ENCODE measurements around the gene KRT17.
"Not testable (repeated sequence)": the region's sequence is repeated elsewhere in the genome, so short reads cannot be mapped to it uniquely, and the experiment has no call there.

The KRT17 gene

GRCh38 chr17:41627316-41628072, 3.1 kb upstream of the KRT17 start:
- TF ChIP-seq EZH2 (IDR thresholded peaks at IDR 0.05; ENCODE audit: borderline replicate concordance, low read depth, low read length, severe bottlenecking) (no peak), CTCF (IDR thresholded peaks at IDR 0.05; ENCODE audit: borderline replicate concordance, extremely low read depth, low read length, poor library complexity, severe bottlenecking) (no peak)

GRCh38 chr17:41626914-41627295, 2.5 kb upstream of the KRT17 start:
- not testable (repeated sequence) for DNase-seq; H3K4me1 ChIP-seq (ENCODE audit: insufficient read depth, low read length); H3K4me2 ChIP-seq (ENCODE audit: insufficient read depth, low read length); H3K79me2 ChIP-seq (ENCODE audit: insufficient read depth, low read length); H3K27ac ChIP-seq (ENCODE audit: low read length); H3K27me3 ChIP-seq (ENCODE audit: insufficient read depth, low read length, poor library complexity); H3K36me3 ChIP-seq (ENCODE audit: insufficient read depth, low read length); H3K9me3 ChIP-seq (ENCODE audit: insufficient read depth, low read length, severe bottlenecking); H3K4me3 ChIP-seq (ENCODE audit: low read depth in 1 of 2, low read length in 2 of 2); ATAC-seq (ENCODE audit: insufficient read depth, low read depth); H2AFZ ChIP-seq (ENCODE audit: low read depth, low read length); H3K9ac ChIP-seq (ENCODE audit: low read depth, low read length); H4K20me1 ChIP-seq (ENCODE audit: insufficient read depth, low read length)

More at GRCh38 chr17:41627316-41628072, 3.1 kb upstream of the KRT17 start:
- H3K79me2 ChIP-seq (ENCODE audit: insufficient read depth, low read length), result no peaks in the 10 kb centered on the region
- no peaks in the 10 kb centered on the region for H3K9me3 ChIP-seq (ENCODE audit: insufficient read depth, low read length, severe bottlenecking)
- no peaks in the 10 kb centered on the region for H3K36me3 ChIP-seq (ENCODE audit: insufficient read depth, low read length)
- DNase-seq, result no peak
- H4K20me1 ChIP-seq (ENCODE audit: insufficient read depth, low read length), result peaks cover 4% of the 10 kb centered on the region; the same call in 1 of the 2 replicates
- no peak overlapping the region for H3K4me2 ChIP-seq (ENCODE audit: insufficient read depth, low read length)
- no peaks in the 10 kb centered on the region for H3K4me1 ChIP-seq (ENCODE audit: insufficient read depth, low read length)
- no peak overlapping the region for H3K4me3 ChIP-seq (ENCODE audit: low read depth in 1 of 2, low read length in 2 of 2)
- no peak for ATAC-seq (ENCODE audit: insufficient read depth, low read depth)
- H3K27me3 ChIP-seq (ENCODE audit: insufficient read depth, low read length, poor library complexity), result no peaks in the 10 kb centered on the region
- H3K27ac ChIP-seq (ENCODE audit: low read length), result no peak overlapping the region
- H2AFZ ChIP-seq (ENCODE audit: low read depth, low read length), result no peak overlapping the region
- H3K9ac ChIP-seq (ENCODE audit: low read depth, low read length), result no peak overlapping the region

DNA sequence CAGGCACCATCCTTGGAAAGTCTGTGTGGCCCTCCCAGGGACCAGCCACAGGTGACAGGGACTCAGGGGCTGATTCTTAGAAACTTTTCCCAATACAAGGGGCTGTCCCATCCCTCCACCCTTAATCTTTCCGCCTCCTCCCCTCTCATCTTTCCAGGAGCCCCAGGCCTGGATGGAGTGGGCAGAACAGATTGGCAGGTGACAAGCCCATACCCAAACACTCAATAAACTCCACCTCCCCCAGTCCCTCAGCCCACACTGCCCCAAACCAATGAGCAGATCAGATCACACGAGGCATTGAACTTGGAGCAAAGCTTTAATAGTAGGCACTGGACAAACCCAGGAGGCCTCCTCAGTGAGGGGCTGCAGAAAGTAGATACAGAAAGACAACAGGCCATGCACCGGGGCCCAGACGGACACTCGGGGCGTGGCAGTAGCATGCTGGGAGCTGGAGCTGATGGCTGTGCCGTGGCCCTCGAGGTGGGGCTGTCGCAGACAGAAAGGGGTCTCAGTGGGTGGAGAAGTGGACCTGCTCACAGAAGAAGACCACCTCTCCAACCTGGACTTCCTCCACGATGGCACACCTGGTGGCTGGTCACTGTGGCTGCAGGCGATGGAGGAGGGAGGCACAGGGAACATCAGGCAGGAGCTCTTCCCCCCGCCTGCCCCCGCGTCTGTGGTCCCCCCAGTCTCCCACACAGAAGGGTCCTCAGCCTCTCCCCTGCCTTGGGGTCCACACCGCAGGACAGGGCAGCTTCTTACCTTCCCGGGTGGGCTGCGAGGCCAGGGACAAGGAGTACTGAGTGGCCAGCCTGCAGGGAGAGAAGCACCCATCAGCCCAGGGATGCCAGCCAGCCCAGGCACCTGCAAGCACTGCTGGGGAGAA, 1.9 kb upstream of the KRT17 start:
- not testable (repeated sequence) for H4K20me1 ChIP-seq (ENCODE audit: insufficient read depth, low read length); H3K79me2 ChIP-seq (ENCODE audit: insufficient read depth, low read length); H3K4me2 ChIP-seq (ENCODE audit: insufficient read depth, low read length); H3K9me3 ChIP-seq (ENCODE audit: insufficient read depth, low read length, severe bottlenecking); H3K36me3 ChIP-seq (ENCODE audit: insufficient read depth, low read length); H3K4me3 ChIP-seq (ENCODE audit: low read depth in 1 of 2, low read length in 2 of 2); H3K27me3 ChIP-seq (ENCODE audit: insufficient read depth, low read length, poor library complexity); H2AFZ ChIP-seq (ENCODE audit: low read depth, low read length); H3K9ac ChIP-seq (ENCODE audit: low read depth, low read length); ATAC-seq (ENCODE audit: insufficient read depth, low read depth); H3K4me1 ChIP-seq (ENCODE audit: insufficient read depth, low read length); DNase-seq; H3K27ac ChIP-seq (ENCODE audit: low read length)

DNA sequence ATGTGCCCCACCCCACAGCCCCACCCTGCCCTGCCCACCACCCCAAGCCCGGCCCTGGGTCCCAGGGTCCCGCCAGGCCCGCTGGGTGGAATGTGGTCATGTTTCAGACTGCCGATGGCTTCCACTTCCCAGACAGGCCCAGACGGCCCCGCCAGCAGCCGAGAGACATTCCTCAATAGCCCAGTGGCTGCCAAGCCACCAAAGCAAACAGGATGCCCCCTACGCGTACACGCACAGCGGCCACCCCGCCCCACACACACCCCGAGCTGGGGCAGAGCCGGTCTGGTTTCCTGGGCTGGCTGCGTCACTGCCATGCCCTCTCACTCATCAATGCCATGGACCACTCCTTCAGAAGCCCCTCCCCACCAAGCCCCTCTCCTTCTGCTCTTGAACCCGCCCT, 1.2 kb upstream of the KRT17 start:
- no peaks in the 10 kb centered on the region for H3K4me1 ChIP-seq (ENCODE audit: insufficient read depth, low read length)
- H3K9ac ChIP-seq (ENCODE audit: low read depth, low read length), result no peak overlapping the region
- no peaks in the 10 kb centered on the region for H3K9me3 ChIP-seq (ENCODE audit: insufficient read depth, low read length, severe bottlenecking)
- H3K4me2 ChIP-seq (ENCODE audit: insufficient read depth, low read length), result no peak overlapping the region
- ATAC-seq (ENCODE audit: insufficient read depth, low read depth) (no peak), DNase-seq (no peak)
- no peak for TF ChIP-seq EZH2 (IDR thresholded peaks at IDR 0.05; ENCODE audit: borderline replicate concordance, low read depth, low read length, severe bottlenecking)
- H3K4me3 ChIP-seq (ENCODE audit: low read depth in 1 of 2, low read length in 2 of 2), result no peak overlapping the region
- H3K27me3 ChIP-seq (ENCODE audit: insufficient read depth, low read length, poor library complexity), result no peaks in the 10 kb centered on the region
- H3K27ac ChIP-seq (ENCODE audit: low read length), result no peak overlapping the region
- no peak overlapping the region for H2AFZ ChIP-seq (ENCODE audit: low read depth, low read length)
- H3K36me3 ChIP-seq (ENCODE audit: insufficient read depth, low read length), result no peaks in the 10 kb centered on the region
- no peaks in the 10 kb centered on the region for H4K20me1 ChIP-seq (ENCODE audit: insufficient read depth, low read length)
- H3K79me2 ChIP-seq (ENCODE audit: insufficient read depth, low read length), result no peaks in the 10 kb centered on the region

DNA sequence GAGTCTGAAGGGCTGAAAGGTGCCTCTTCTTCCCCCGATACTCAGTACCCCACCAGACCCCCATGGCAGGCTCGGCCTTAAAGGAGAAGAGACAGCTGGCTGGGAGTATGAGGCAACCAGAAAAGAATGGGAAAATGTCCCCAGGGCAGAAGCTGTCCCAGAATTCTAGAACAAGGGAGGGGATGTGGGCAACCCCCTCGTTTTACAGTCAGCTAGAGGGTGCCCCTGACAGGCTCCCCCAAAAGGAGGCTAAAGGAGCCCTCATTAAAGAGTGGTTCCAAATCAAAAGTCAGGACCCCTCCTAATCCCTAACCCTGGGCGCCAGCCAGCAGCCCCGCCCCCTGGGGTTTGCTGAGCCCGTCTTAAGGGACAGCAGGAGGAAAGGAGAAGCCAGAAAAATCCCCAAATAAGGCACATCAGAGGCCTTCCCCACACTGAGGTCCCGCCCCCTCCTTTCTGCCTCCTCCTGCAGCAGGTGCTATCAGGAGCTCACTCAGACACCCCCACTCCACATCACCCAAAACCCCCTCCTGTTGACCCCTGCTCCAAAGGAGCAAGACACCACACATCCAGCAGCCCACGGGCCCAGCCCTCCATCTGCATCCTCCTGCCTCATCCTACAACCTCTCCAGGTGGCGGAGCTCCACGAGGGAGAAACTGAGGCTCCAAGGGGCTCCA, 1.1 kb downstream of the KRT17 start:
- H3K79me2 ChIP-seq (ENCODE audit: insufficient read depth, low read length); H3K4me1 ChIP-seq (ENCODE audit: insufficient read depth, low read length); H3K27ac ChIP-seq (ENCODE audit: low read length); H3K4me2 ChIP-seq (ENCODE audit: insufficient read depth, low read length); H2AFZ ChIP-seq (ENCODE audit: low read depth, low read length); H4K20me1 ChIP-seq (ENCODE audit: insufficient read depth, low read length); H3K27me3 ChIP-seq (ENCODE audit: insufficient read depth, low read length, poor library complexity); H3K4me3 ChIP-seq (ENCODE audit: low read depth in 1 of 2, low read length in 2 of 2); H3K9ac ChIP-seq (ENCODE audit: low read depth, low read length); H3K9me3 ChIP-seq (ENCODE audit: insufficient read depth, low read length, severe bottlenecking); H3K36me3 ChIP-seq (ENCODE audit: insufficient read depth, low read length); ATAC-seq (ENCODE audit: insufficient read depth, low read depth); DNase-seq: not testable (repeated sequence)

GRCh38 chr17:41622340-41623183, 1.8 kb downstream of the KRT17 start:
- not testable (repeated sequence) for H3K4me2 ChIP-seq (ENCODE audit: insufficient read depth, low read length); H3K36me3 ChIP-seq (ENCODE audit: insufficient read depth, low read length); H3K4me1 ChIP-seq (ENCODE audit: insufficient read depth, low read length); H3K9ac ChIP-seq (ENCODE audit: low read depth, low read length); H3K9me3 ChIP-seq (ENCODE audit: insufficient read depth, low read length, severe bottlenecking); H3K27me3 ChIP-seq (ENCODE audit: insufficient read depth, low read length, poor library complexity); H4K20me1 ChIP-seq (ENCODE audit: insufficient read depth, low read length); H2AFZ ChIP-seq (ENCODE audit: low read depth, low read length); DNase-seq; H3K79me2 ChIP-seq (ENCODE audit: insufficient read depth, low read length); ATAC-seq (ENCODE audit: insufficient read depth, low read depth); H3K4me3 ChIP-seq (ENCODE audit: low read depth in 1 of 2, low read length in 2 of 2); H3K27ac ChIP-seq (ENCODE audit: low read length)
